SK-N-MC (cell line): ENCODE data around the gene CCIN.

Experiments
- EZH2 ChIP-seq: fragments of 200-600 bp; sonication (generic); IDR thresholded peaks from one replicate; pipeline ENCODE4 v1.6.1; 2017; ENCODE audit warnings: antibody characterized with exemption
- POLR2AphosphoS5 ChIP-seq: IDR thresholded peaks from 2 replicates; pipeline ENCODE4 v1.6.1; 2012; ENCODE audit warnings: mild to moderate bottlenecking, low read depth, low read length, borderline replicate concordance

DNA sequence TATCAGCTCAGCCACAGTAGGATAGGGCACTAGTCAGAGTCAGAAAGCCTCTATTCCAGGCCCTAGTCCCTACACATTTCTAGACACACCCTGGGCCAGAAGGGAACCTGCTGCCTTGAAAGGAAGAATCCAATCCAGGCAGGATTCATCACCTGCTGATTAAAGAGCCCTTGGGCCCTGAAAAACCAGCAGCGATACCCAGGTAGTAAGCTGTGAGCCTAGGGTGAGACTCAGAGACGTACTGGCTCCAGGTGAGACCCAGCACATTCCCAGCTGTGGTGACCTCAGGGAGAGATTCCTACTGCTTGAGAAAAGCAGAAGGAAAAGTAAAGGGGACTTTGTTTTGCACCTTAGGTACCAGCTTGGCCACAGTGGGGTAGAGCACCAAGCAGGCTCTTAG lies 4.7 kb downstream of the CCIN start:
- no peak for TF ChIP-seq POLR2AphosphoS5
- no peak for TF ChIP-seq EZH2
